Islet of Langerhans (tissue), 1 donor: Measurements from ENCODE around the gene SMPD1.
"Not testable (repeated sequence)": the region's sequence is repeated elsewhere in the genome, so short reads cannot be mapped to it uniquely, and the experiment has no call there.

ENCODE experiments used
- FAIRE-seq: peaks from one replicate; lab custom pipeline; 2011; peaks lifted over from hg19 to GRCh38; lab: Jason Lieb, UNC

Gene SMPD1

DNA sequence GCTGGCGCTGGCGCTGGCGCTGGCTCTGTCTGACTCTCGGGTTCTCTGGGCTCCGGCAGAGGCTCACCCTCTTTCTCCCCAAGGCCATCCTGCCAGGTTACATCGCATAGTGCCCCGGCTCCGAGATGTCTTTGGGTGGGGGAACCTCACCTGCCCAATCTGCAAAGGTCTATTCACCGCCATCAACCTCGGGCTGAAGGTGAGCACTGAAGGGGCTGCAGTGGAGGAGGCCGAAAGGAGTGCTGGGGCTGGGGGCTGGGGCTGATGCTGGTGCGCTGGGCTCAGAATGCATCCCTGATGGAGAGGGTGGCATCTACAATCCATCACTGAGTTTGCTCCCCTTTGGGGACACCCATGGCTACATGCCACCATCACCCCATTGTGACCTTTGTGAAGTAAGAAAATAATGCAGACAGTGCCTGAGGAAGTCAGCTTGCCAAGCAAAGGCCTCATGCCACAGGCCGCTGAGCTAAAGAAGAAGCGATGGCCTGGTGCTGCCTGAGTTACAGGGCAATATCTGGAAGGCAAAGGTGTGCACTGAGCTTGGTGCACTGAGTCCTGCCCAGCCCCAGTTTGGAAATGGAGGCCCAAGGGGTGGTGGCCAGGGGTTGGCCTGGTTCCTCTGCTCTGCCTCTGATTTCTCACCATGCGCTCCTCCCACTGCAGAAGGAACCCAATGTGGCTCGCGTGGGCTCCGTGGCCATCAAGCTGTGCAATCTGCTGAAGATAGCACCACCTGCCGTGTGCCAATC lies 620 bp downstream of the SMPD1 start:
- no peak for FAIRE-seq

DNA sequence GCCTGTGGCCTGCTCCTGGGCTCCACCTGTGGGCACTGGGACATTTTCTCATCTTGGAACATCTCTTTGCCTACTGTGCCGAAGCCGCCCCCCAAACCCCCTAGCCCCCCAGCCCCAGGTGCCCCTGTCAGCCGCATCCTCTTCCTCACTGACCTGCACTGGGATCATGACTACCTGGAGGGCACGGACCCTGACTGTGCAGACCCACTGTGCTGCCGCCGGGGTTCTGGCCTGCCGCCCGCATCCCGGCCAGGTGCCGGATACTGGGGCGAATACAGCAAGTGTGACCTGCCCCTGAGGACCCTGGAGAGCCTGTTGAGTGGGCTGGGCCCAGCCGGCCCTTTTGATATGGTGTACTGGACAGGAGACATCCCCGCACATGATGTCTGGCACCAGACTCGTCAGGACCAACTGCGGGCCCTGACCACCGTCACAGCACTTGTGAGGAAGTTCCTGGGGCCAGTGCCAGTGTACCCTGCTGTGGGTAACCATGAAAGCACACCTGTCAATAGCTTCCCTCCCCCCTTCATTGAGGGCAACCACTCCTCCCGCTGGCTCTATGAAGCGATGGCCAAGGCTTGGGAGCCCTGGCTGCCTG lies 1.4 kb downstream of the SMPD1 start:
- no peak for FAIRE-seq

DNA sequence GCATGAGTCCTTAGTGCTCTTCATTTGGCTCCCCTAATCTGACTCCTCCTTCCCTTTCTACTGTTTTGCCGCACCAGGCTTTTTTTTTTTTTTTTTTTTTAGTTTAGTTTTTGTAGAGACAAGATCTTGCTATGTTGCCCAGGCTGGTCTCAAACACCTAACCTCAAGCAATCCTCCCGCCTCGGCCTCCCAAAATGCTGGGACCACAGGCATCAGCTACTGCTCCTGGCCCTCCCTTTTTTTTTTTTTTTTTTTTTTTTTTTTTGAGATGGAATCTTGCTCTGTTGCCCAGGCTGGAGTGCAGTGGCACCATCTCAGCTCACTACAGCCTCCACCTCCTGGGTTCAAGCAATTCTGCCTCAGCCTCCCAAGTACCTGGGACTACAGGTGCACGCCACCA lies 2.0 kb downstream of the SMPD1 start:
- not testable (repeated sequence) for FAIRE-seq

DNA sequence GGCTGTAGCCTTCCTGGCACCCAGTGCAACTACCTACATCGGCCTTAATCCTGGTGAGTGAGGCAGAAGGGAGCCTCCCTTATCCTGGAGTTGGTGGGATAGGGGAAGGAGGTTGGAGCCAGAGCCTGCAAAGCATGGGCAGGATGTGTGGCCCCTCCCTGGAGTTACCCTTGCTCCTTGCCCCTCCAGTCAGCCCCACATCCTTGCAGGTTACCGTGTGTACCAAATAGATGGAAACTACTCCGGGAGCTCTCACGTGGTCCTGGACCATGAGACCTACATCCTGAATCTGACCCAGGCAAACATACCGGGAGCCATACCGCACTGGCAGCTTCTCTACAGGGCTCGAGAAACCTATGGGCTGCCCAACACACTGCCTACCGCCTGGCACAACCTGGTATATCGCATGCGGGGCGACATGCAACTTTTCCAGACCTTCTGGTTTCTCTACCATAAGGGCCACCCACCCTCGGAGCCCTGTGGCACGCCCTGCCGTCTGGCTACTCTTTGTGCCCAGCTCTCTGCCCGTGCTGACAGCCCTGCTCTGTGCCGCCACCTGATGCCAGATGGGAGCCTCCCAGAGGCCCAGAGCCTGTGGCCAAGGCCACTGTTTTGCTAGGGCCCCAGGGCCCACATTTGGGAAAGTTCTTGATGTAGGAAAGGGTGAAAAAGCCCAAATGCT lies 3.9 kb downstream of the SMPD1 start:
- no peak for FAIRE-seq

GRCh38 chr11:6395470-6396060 lies 5.3 kb downstream of the SMPD1 start:
- FAIRE-seq = no peak

GRCh38 chr11:6397156-6397555 lies 6.9 kb downstream of the SMPD1 start:
- no peak for FAIRE-seq

DNA sequence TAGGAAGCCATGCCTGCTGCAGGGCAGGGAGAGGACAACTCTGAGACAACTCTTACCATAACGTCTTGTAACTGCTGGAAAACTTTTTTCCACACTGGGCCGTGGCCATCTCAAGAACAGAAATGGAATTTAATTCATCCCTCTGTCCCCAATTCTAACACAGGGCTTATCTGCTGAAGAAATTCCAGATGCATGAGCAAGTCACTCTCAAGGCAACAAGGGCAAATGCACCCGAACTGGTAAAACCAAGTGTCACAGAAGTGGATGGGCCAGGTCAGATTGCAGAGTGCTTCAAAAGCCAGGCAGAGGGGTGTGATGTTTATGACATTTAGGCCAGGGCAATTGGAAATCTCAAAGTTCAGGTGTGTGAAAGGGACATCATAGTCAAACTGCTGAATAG lies 7.4 kb downstream of the SMPD1 start:
- FAIRE-seq = no peak

DNA sequence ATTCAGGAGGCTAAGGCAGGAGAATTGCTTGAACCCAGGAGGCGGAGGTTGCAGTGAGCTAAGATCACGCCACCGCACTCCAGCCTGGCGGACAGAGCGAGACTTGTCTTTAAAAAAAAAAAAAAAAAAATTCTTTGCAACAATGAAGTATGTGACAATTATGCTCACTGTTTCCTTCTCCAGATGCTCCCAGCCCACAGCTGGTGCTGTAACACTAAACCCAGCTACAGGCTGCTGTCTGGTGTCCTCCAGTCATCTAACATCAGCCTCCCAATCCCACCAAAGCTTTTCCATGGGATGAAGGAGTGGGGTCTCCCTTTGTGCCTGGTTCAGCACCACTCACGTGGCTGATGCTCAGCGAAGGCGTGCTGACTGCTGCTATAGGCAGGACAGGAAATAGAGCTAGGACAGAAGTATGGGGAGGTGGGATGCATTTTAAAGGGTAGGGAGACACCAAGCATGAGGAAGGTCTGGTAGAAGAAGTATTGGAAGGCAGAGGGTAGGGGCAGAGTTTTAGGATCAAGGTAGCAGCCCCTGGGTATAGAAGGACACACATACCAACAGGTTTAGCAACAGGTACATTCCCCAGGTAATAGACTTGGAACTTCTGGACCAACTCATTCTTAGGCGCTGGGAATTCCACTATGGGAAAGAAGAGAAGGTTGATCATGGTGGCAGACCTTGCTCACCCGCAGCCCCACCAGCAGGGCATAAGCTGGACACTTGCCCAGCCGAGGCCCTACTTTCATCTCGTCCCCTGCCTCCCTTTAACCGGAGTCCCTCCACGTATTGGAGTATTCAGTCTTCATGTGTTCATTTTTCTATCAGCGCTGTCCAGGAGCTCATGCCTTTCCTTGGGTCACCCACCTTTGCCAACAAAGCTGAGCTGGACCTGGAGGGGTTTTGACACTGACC lies 10.4 kb downstream of the SMPD1 start:
- no peak for FAIRE-seq

DNA sequence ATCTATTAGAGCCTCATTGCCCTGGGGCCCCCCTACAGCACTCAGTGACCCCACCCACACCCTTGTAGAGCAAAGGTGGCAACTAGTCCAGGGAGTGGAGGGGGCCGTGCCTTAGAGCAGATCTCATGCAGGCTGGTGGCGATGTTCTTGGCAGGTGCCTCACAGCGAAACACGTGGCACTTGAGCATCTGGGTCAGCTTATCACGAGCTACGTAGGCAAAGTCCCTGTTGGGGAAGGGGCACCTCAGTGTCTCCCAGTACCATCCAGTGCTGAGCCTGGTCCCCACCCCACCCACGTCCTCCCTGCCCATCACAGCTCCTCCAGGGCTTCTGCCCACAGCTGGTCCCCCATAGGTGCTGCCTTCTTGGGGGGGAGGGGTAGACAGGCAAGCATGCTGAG lies 11.2 kb downstream of the SMPD1 start:
- no peak for FAIRE-seq

DNA sequence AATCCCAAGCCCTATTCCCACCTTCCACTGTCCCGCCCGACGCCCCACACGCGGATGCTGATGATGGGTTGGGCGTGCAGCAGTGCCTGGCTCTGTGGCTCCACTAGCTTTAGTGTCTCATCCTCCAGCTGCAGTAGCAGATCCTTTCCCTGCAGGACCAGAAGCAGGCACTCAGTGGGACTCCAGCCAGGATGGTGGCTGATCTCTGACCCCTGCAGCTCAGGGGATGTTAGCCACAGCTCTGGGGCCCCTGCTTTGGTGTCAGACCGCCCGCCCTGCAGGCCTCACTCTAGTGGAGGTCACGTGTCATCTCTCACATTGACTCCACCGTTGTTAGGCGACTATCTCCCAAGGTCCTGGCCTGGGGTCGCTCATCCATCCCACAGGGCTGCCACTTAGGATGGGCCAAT lies 11.8 kb downstream of the SMPD1 start:
- FAIRE-seq = no peak

GRCh38 chr11:6402561-6402981 lies 12.3 kb downstream of the SMPD1 start:
- no peak for FAIRE-seq

DNA sequence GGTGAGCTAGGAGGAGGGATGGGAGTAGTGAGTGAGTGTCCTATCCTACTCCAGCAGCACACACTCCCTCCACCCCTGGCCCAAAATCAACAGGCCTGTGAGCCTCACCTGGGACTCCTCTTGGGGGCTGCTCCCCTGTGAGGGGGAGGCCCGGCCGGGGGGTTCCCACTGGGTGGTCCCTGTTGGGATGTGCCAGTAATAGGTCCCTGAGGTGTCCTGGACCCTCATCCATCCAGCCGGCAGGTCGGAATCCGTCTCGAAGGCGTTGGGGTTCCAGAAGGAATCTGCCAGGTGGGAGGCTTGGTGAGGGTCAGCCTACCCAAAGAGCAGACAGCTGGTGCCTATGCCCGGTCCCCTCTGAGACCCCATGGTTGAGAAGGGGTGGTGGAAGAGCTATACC lies 13.3 kb downstream of the SMPD1 start:
- no peak for FAIRE-seq

DNA sequence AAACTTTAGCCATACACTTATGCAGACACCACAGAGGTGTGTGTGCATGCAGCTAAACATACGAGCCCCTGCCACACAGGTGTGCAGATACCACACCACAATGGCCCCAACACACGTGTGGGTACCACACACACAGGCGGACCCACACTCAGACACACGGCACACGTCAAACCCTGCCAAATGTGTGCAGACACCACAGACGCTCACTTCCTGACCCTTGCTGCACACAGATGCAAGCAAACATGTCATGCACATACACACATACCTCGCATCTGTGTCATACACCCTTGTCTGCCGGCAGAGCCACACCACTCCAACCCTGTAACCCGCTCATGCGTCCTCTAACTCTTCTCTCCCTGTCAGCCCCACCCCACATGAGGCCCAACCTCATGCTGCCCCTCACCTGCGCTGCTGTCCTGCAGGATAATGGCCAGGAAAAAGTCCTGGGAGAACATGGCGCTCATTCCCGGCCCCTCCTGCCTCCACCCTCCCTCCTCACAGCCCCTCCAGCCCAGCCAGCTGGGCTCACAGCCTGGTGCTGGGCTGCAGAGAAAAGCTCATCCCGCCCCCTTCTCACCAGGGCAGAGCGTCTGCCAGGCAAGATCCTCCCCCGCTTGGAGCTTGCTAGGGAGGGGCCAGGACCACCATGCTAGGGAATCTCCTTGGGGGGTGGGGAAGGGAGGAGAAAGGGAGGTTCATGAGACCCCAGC lies 14.2 kb downstream of the SMPD1 start:
- FAIRE-seq = no peak

GRCh38 chr11:6405052-6405667 lies 14.9 kb downstream of the SMPD1 start:
- FAIRE-seq = peak; percentile 95

- FAIRE-seq = no peak
These were observed 15.6 kb downstream of the SMPD1 start for GRCh38 chr11:6405846-6406245.

DNA sequence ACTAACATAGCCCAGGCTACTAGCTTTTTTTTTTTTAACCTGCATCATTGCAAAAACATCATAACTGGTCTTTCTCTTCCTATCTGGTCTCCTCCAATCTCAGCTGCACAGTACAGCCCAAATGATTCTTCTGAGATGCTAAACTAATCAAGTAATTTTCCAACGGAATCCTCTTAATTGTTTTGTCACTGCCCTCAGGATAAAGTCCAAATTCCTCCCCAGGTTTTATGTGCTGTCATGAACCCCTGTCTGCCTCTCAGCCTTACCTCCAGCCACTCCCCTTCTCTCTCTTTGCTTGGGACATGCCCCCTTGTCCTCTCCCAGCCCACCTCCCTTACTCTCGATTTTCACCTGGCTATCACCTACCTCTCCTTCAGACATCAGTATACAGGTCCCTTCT lies 16.1 kb downstream of the SMPD1 start:
- FAIRE-seq = no peak

GRCh38 chr11:6410695-6411430 lies 20.6 kb downstream of the SMPD1 start:
- no peak for FAIRE-seq

DNA sequence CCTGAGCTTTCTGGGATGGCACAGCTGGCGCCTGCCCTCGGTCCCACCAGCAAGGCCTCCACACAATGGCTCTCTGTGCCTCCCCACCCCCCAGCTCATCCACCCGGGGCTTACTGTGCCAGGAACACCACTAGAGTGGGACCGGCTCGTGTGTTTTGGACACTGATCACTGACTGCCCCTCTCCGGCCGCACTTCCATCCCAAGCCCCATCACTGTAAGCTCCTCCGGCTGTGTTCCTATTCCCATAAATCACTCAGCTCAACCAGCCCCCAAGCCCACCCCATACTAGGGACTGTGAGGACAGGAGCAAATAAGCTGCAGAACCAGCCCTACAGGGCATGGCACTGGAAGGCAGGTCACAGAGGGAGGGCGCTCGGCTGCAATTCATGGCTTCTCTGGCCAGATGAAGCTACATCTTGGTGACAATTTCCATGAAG lies 21.3 kb downstream of the SMPD1 start:
- FAIRE-seq = no peak

DNA sequence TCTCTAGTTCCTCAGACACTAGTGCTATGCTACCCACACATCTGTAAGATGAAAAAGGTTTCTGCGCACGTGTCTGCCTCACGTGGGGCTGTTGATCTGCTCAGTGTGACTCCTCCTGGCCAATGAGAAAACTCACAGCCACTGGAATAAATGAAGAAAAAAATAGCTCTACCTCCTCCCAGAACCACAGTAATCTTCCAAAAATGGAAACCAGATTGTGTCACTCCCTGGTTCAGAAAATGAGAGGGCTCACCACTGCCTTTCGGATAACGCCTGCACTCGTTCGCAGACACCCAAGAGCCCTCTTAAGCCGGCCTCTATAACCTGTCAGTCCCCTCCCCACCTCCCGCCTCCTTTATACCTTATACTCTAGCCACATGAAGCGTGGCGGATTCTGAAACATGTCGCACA lies 23.5 kb downstream of the SMPD1 start:
- no peak for FAIRE-seq

- FAIRE-seq = no peak
These were observed 24.6 kb downstream of the SMPD1 start for GRCh38 chr11:6414874-6415328.
